Right lung (tissue), 5 donors: Measurements from ENCODE around the gene TBC1D22A. TPM values are rescaled to one million over a fixed set of nuclear protein-coding genes. Genes with fewer than 3 reads are reported as not detected.

Experiments
- DNase-seq, 2 donors: peaks; one replicate each; pipeline ENCODE4 v3.0.0-alpha.2; 2013
- polyA plus RNA-seq, 5 donors: library from polyadenylated mRNA; unstranded; fragments of 120-200 nt; gene quantifications; one replicate each; pipeline versions ENCODE4 v1.2.1 to v1.2.3, GENCODE V29; 2013; ENCODE audit warnings: inconsistent platforms in 1 of 5, low replicate concordance in 1 of 5; ENCODE audit not compliant: insufficient read length in 5 of 5, insufficient read depth in 1 of 5

TBC1D22A gene
- polyA plus RNA-seq, 5 donors, result 13.9 to 17.6 (median 16.2) TPM

GRCh38 chr22:47095395-47096122 is 333.1 kb downstream of the TBC1D22A start:
- no peak for DNase-seq

GRCh38 chr22:47098121-47098520 is 335.7 kb downstream of the TBC1D22A start:
- DNase-seq, result no peak

- no peak for DNase-seq
Observed at GRCh38 chr22:47098554-47098953, 336.1 kb downstream of the TBC1D22A start.

GRCh38 chr22:47100019-47100418 is 337.6 kb downstream of the TBC1D22A start:
- DNase-seq, result no peak

GRCh38 chr22:47100646-47101200 is 338.3 kb downstream of the TBC1D22A start:
- no peak for DNase-seq

- no peak for DNase-seq
Observed at GRCh38 chr22:47101321-47101885, 339.0 kb downstream of the TBC1D22A start.

- no peak for DNase-seq
Observed at GRCh38 chr22:47102081-47102480, 339.6 kb downstream of the TBC1D22A start.

- DNase-seq, result no peak
Observed at GRCh38 chr22:47102648-47103047, 340.2 kb downstream of the TBC1D22A start.

- no peak for DNase-seq
Observed at GRCh38 chr22:47105085-47105484, 342.6 kb downstream of the TBC1D22A start.

GRCh38 chr22:47106806-47107205 is 344.4 kb downstream of the TBC1D22A start:
- no peak for DNase-seq

- DNase-seq, result no peak
Observed at GRCh38 chr22:47107431-47107830, 345.0 kb downstream of the TBC1D22A start.

GRCh38 chr22:47110817-47111443 is 348.5 kb downstream of the TBC1D22A start:
- DNase-seq, result no peak

GRCh38 chr22:47111626-47112581 is 349.5 kb downstream of the TBC1D22A start:
- no peak for DNase-seq

- DNase-seq, result no peak
Observed at GRCh38 chr22:47112582-47112965, 350.1 kb downstream of the TBC1D22A start.

- DNase-seq, result no peak
Observed at GRCh38 chr22:47112994-47113852, 350.8 kb downstream of the TBC1D22A start.

GRCh38 chr22:47113853-47114415 is 351.5 kb downstream of the TBC1D22A start:
- DNase-seq, result no peak

GRCh38 chr22:47114813-47115517 is 352.5 kb downstream of the TBC1D22A start:
- DNase-seq, result no peak

GRCh38 chr22:47115518-47115890 is 353.1 kb downstream of the TBC1D22A start:
- DNase-seq, result no peak

GRCh38 chr22:47115921-47116320 is 353.5 kb downstream of the TBC1D22A start:
- DNase-seq, result no peak
